ENCODE data around the gene FOXA3. TPM values are rescaled to one million over a fixed set of nuclear protein-coding genes. Genes with fewer than 3 reads are reported as not detected.

The FOXA3 gene
- total RNA-seq, 2 experiments from 2014 or later = not detected

DNA sequence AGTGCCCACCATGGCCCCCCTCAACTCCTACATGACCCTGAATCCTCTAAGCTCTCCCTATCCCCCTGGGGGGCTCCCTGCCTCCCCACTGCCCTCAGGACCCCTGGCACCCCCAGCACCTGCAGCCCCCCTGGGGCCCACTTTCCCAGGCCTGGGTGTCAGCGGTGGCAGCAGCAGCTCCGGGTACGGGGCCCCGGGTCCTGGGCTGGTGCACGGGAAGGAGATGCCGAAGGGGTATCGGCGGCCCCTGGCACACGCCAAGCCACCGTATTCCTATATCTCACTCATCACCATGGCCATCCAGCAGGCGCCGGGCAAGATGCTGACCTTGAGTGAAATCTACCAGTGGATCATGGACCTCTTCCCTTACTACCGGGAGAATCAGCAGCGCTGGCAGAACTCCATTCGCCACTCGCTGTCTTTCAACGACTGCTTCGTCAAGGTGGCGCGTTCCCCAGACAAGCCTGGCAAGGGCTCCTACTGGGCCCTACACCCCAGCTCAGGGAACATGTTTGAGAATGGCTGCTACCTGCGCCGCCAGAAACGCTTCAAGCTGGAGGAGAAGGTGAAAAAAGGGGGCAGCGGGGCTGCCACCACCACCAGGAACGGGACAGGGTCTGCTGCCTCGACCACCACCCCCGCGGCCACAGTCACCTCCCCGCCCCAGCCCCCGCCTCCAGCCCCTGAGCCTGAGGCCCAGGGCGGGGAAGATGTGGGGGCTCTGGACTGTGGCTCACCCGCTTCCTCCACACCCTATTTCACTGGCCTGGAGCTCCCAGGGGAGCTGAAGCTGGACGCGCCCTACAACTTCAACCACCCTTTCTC lies 8.2 kb downstream of the FOXA3 start:
- POLR2A ChIA-PET = no interaction called here

DNA sequence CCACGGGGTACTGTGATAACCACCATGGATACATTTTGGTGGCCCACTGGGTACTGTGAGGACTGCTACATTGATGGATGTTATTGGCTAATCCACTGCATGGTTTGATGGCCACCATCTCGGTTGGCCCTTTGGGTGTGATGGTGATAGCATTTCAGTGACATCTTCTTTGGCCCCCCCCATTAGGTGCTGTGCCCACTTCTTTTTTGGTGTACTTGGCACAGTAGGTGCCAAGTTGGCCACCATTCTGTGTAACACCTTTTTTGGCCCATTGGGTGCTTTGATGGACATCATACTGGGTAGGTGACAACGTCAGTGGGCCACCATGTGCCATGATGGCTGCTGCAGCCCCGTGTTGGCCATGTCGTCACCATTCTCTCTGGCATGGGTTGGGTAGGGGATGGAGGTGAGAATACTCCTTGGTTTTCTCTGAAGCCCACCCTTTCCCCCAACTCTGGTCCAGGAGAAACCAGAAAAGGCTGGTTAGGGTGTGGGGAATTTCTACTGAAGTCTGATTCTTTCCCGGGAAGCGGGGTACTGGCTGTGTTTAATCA lies 9.2 kb downstream of the FOXA3 start:
- H2AFZ ChIP-seq (ENCODE audit: low read length) = no peak overlapping the region
- no peaks in the 10 kb centered on the region for H3K79me2 ChIP-seq (ENCODE audit: insufficient read depth, low read depth, low read length)
- no peak for TF ChIP-seq EZH2phosphoT487 (IDR thresholded peaks at IDR 0.05; ENCODE audit: borderline replicate concordance, low read depth, low read length)
- TF ChIP-seq, protein P1, sequence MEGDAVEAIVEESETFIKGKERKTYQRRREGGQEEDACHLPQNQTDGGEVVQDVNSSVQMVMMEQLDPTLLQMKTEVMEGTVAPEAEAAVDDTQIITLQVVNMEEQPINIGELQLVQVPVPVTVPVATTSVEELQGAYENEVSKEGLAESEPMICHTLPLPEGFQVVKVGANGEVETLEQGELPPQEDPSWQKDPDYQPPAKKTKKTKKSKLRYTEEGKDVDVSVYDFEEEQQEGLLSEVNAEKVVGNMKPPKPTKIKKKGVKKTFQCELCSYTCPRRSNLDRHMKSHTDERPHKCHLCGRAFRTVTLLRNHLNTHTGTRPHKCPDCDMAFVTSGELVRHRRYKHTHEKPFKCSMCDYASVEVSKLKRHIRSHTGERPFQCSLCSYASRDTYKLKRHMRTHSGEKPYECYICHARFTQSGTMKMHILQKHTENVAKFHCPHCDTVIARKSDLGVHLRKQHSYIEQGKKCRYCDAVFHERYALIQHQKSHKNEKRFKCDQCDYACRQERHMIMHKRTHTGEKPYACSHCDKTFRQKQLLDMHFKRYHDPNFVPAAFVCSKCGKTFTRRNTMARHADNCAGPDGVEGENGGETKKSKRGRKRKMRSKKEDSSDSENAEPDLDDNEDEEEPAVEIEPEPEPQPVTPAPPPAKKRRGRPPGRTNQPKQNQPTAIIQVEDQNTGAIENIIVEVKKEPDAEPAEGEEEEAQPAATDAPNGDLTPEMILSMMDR (conservative IDR thresholded peaks at IDR 0.05; ENCODE audit: low read length) = no peak
- intact Hi-C loops (cut with micrococcal nuclease; ENCODE audit: unreplicated experiment) = no loop called here
- H4K20me1 ChIP-seq (ENCODE audit: insufficient read depth, low read length) = no peaks in the 10 kb centered on the region
- H3K4me3 ChIP-seq (ENCODE audit: low read depth, low read length, poor library complexity, severe bottlenecking) = no peak overlapping the region
- no peak overlapping the region for H3K4me2 ChIP-seq (ENCODE audit: low read length)
- ChIA-PET CTCF (ENCODE audit: unreplicated experiment) (no interaction called here), POLR2A (no interaction called here)
- H3K9me2 ChIP-seq (ENCODE audit: insufficient read depth, low read length) = no peaks in the 10 kb centered on the region
- peaks cover 7% of the 10 kb centered on the region for H3K4me1 ChIP-seq (ENCODE audit: insufficient read depth, low read length, poor library complexity, severe bottlenecking)
- BruUV-seq (replicated peaks) = no TSS peak
- no peak for DNase-seq (ENCODE audit: low spot score)
- no peaks in the 10 kb centered on the region for H3K36me3 ChIP-seq (ENCODE audit: insufficient read depth, low read length)
- no peaks in the 10 kb centered on the region for H3K9me3 ChIP-seq (ENCODE audit: low read length)
- H3K27ac ChIP-seq (ENCODE audit: low read depth, low read length, poor library complexity, severe bottlenecking) = no peak overlapping the region

More for the DNA sequence above, 8.2 kb downstream of the FOXA3 start:
- Histone ChIP-seq H3K4me1 (ENCODE audit: insufficient read depth, low read length, poor library complexity, severe bottlenecking) (peaks cover 7% of the 10 kb centered on the region), H3K9me3 (ENCODE audit: low read length) (no peaks in the 10 kb centered on the region), H3K27ac (ENCODE audit: low read depth, low read length, poor library complexity, severe bottlenecking) (no peak overlapping the region), H3K9me2 (ENCODE audit: insufficient read depth, low read length) (no peaks in the 10 kb centered on the region), H2AFZ (ENCODE audit: low read length) (no peak overlapping the region), H3K4me3 (ENCODE audit: low read depth, low read length, poor library complexity, severe bottlenecking) (no peak overlapping the region), H3K36me3 (ENCODE audit: insufficient read depth, low read length) (no peaks in the 10 kb centered on the region), H4K20me1 (ENCODE audit: insufficient read depth, low read length) (no peaks in the 10 kb centered on the region), H3K4me2 (ENCODE audit: low read length) (no peak overlapping the region), H3K79me2 (ENCODE audit: insufficient read depth, low read depth, low read length) (no peaks in the 10 kb centered on the region)
- DNase-seq (ENCODE audit: low spot score) = no peak
- BruUV-seq (replicated peaks) = no TSS peak
- intact Hi-C loops (cut with micrococcal nuclease; ENCODE audit: unreplicated experiment) = no loop called here
- CTCF ChIA-PET (ENCODE audit: unreplicated experiment) = no interaction called here
- TF ChIP-seq, protein P1 (conservative IDR thresholded peaks at IDR 0.05; ENCODE audit: low read length) = no peak
- no peak for TF ChIP-seq EZH2phosphoT487 (IDR thresholded peaks at IDR 0.05; ENCODE audit: borderline replicate concordance, low read depth, low read length)

DNA sequence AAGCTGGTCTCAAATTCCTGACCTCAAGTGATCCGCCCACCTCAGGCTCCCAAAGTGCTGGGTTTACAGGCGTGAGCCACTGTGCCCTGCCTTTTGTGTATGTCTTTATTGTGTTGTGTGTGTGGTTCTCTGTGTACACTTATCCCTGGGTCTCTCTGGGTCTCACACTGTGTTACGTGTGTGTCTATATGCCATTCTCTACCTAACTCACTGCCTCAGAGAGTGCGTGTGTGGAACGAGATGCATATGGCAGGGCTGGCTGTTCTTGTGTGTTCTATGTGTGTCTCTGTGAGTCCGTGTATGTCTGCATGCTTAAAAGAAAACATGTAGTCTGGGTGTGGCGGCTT lies 10.5 kb downstream of the FOXA3 start:
- CTCF ChIA-PET (ENCODE audit: unreplicated experiment) = interaction anchor here (0.7 kb wide), 1 partner anchor 62 kb away, joined by 3 read pairs; no protein-coding TSS in a partner anchor
- POLR2A ChIA-PET = no interaction called here

More for the DNA sequence above, 10.5 kb downstream of the FOXA3 start:
- DNase-seq (ENCODE audit: low spot score) = no peak
- no peaks in the 10 kb centered on the region for H3K79me2 ChIP-seq (ENCODE audit: insufficient read depth, low read depth, low read length)
- intact Hi-C loops (cut with micrococcal nuclease; ENCODE audit: unreplicated experiment) = no loop called here
- BruUV-seq (replicated peaks) = no TSS peak
- H4K20me1 ChIP-seq (ENCODE audit: insufficient read depth, low read length) = no peaks in the 10 kb centered on the region
- no peak overlapping the region for H2AFZ ChIP-seq (ENCODE audit: low read length)
- H3K27ac ChIP-seq (ENCODE audit: low read depth, low read length, poor library complexity, severe bottlenecking) = no peak overlapping the region
- H3K9me3 ChIP-seq (ENCODE audit: low read length) = no peaks in the 10 kb centered on the region
- TF ChIP-seq, protein P1 (conservative IDR thresholded peaks at IDR 0.05; ENCODE audit: low read length) = no peak
- no peak for TF ChIP-seq EZH2phosphoT487 (IDR thresholded peaks at IDR 0.05; ENCODE audit: borderline replicate concordance, low read depth, low read length)
- H3K4me1 ChIP-seq (ENCODE audit: insufficient read depth, low read length, poor library complexity, severe bottlenecking) = peaks cover 7% of the 10 kb centered on the region
- H3K4me3 ChIP-seq (ENCODE audit: low read depth, low read length, poor library complexity, severe bottlenecking) = no peak overlapping the region
- no peak overlapping the region for H3K4me2 ChIP-seq (ENCODE audit: low read length)
- H3K36me3 ChIP-seq (ENCODE audit: insufficient read depth, low read length) = no peaks in the 10 kb centered on the region
- H3K9me2 ChIP-seq (ENCODE audit: insufficient read depth, low read length) = no peaks in the 10 kb centered on the region

Measured in OCI-LY7 (cell line).